Jurkat, Clone E6-1 (cell line): ENCODE results near the gene ZNF669.
A peak's percentile ranks its signal among the peaks of the same experiment; 100 is the strongest.

Experiments used
- DNase-seq: peaks from one replicate; pipeline ENCODE4 v3.0.0-alpha.2; 2011; ENCODE audit warnings: low read depth, low spot score
- H3K4me3 ChIP-seq: 2 replicates; pipeline ENCODE4 v1.5.1; 2011; ENCODE audit warnings: mild to moderate bottlenecking, low read length, control low read depth, moderate library complexity

Gene ZNF669

GRCh38 chr1:247112479-247112781 is 8.3 kb upstream of the ZNF669 start:
- H3K4me3 ChIP-seq: no peak overlapping the region
- no peak for DNase-seq

DNA sequence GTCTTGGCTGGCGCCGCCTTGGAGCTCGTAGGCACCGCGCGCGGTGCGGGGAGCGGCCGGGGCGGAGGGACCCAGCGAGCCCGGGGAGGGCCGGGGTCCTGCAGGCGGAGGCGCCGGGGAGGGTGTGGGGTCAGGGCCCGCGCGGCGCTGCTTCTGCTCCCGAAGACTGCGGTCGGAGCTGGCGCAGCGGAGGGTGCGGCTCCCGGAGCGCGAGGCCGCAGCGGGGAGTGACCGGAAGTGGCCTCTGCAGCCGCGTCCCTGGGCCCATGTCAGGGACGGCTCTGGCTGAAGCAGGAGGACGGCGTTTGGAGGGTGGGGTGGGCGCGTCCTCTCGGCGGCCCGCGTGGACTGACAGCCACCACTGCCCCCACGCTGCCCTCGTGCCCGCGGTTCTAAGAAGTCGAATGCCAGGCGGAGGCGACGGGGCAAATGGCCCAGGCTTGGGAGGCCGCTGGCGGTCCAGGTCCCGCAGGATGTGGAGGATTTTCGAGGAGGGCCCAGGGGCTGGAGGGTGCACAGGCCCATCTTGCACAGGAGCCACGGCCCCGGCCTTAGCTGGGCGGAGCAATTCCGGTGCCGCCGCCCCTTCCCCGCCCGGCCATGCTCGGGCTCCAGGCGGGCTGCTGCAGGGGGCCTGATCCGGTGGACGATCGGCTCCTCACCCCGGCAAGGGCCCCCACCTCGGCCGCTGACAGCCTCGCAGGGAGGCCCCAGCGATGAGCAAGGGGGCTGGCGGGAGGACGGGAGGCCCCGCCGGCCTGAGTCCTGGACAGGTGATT is 7.7 kb upstream of the ZNF669 start:
- DNase-seq: no peak
- no peak overlapping the region for H3K4me3 ChIP-seq

DNA sequence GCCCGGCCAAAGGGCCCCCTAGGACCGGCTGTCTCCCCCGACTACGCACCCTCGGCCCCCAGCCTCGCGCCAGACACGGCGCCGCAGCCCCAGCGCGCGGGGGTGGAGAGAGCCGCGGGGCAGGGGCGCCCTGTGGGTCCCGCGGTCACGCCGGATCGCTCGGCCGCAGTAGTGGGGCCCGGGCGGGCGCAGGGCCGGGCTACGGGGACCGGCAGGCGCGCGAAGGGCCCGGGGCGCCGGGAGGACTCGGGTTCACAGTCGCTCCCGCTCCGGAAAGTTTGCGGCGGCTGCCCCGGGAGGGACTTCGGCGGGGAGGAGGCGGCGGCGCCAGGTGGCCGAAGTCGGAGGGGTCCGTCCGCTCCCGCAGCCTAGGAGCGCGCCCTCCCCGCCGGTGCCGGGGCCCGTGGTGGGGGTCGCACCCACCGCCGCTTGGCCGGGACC is 7.1 kb upstream of the ZNF669 start:
- no peak overlapping the region for H3K4me3 ChIP-seq
- DNase-seq: no peak

GRCh38 chr1:247110627-247111258 is 6.6 kb upstream of the ZNF669 start:
- no peak overlapping the region for H3K4me3 ChIP-seq

DNA sequence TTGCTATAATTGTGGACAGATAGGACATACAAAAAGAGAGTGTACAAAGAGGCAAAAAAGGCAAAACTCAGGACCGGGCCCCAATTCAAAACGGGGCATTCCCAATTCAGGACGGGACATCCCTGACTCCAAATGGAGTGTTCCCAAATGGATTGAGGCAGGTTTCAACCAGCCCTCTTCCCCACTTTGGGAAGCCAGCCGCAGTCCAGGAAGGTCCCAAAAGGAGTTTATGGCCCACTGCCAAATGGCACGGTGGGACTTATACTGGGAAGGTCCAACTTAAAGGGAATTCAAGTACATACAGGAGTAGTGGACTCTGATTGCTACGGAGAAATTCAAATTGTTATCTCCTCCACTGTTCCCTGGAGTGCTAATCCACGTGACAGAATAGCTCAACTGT is 3.5 kb upstream of the ZNF669 start:
- no peak for DNase-seq

More at GRCh38 chr1:247110627-247111258, 6.6 kb upstream of the ZNF669 start:
- DNase-seq: no peak

DNA sequence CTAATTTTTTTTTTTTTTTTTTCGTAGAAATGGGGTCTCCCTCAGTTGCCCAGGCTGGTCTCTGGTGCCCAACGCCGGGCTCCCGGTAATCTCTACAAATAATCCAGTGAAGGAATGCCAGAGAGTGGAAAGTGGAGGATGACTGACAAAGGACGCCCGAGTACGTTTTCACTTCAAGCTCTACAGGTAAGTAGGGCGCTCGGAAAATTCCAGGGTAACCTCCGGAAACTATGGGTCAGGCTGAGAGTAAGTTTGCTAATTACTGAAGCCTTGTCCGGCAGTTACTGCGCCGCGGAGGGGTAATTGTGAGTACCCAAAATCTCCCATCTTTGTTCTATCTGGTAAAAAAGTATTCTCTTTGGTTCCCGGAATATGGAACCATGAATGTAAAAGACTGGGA is 1.8 kb upstream of the ZNF669 start:
- no peak for DNase-seq
- no peak overlapping the region for H3K4me3 ChIP-seq

More for the DNA sequence above, 3.5 kb upstream of the ZNF669 start:
- H3K4me3 ChIP-seq: no peak overlapping the region

- no peak for DNase-seq
- H3K4me3 ChIP-seq: peak overlapping the region; percentile 74
These were observed 809 bp upstream of the ZNF669 start for GRCh38 chr1:247104965-247105364.

DNA sequence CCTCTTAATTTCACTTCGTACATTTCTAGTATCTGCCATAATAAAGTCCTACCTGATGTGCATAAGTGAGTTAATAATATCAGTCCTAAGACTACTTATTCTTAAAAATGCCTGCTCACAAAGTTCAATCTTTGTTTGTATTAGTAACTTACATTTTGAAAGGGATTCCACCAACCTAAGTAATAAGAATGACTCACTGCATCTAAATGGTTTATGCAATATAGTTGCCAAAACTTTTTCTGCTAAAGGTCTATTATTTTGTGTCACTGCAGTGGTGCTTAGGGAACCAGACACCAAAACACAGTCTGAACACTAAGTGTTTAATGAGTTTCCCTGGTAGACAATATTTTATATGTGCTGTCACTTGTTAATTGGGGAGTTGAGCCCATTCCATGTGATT is 1.8 kb downstream of the ZNF669 start:
- no peak for DNase-seq
- H3K4me3 ChIP-seq: no peak overlapping the region

DNA sequence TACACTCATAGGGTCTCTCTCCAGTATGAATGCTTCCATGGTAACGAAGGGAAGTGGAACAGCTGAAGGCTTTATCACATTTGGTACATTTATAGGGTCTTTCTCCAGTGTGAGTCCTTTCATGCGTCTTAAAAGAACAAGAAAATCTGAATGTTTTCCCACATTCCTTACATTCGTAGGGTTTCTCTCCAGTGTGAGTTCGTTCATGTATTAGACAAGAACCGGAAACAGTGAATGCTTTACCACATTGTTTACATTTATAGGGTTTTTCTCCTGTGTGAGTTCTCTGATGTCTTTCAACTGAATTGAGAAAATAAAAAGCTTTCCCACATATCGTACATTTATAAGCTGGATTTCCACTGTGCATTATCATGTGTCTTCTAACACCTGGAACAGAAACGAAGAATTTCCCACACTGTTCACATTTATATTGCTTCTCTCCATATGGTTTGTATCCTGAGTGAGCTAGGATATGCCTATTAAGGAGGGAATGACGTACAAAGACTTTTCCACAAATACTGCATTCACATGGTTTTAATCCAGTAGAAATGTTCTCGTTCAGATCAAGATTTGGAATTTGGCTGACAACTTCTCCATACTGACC is 3.4 kb downstream of the ZNF669 start:
- no peak overlapping the region for H3K4me3 ChIP-seq
- no peak for DNase-seq

GRCh38 chr1:247096958-247097357 is 7.2 kb downstream of the ZNF669 start:
- H3K4me3 ChIP-seq: no peak overlapping the region
- no peak for DNase-seq

- DNase-seq: no peak
- no peak overlapping the region for H3K4me3 ChIP-seq
These were observed 7.6 kb downstream of the ZNF669 start for GRCh38 chr1:247096544-247096943.

DNA sequence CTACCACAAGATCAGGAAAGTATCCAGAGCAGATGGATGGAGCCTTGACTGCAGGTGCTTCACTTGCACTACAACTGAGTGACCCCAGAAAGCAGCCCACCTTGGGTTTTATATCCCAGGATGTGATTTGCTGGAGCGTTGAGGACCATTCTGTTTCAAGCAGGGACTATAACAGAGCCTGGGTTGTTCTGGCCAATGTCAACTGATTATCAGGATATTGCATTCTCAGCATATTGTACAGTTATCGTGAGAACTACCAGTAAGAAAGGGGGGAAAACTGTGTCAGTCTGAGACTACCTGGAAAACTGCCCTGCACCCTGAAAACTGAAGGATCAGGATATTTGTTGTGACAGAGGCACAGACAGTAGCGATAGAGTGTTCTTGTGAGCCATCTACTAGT is 8.0 kb downstream of the ZNF669 start:
- no peak overlapping the region for H3K4me3 ChIP-seq
- DNase-seq: no peak

GRCh38 chr1:247090455-247090854 is 13.7 kb downstream of the ZNF669 start:
- no peak for DNase-seq
- H3K4me3 ChIP-seq: no peak overlapping the region

- no peak for DNase-seq
These were observed 14.4 kb downstream of the ZNF669 start for GRCh38 chr1:247089616-247090375.

GRCh38 chr1:247088967-247089366 is 15.2 kb downstream of the ZNF669 start:
- H3K4me3 ChIP-seq: no peak overlapping the region
- no peak for DNase-seq

More at GRCh38 chr1:247089616-247090375, 14.4 kb downstream of the ZNF669 start:
- no peak overlapping the region for H3K4me3 ChIP-seq

DNA sequence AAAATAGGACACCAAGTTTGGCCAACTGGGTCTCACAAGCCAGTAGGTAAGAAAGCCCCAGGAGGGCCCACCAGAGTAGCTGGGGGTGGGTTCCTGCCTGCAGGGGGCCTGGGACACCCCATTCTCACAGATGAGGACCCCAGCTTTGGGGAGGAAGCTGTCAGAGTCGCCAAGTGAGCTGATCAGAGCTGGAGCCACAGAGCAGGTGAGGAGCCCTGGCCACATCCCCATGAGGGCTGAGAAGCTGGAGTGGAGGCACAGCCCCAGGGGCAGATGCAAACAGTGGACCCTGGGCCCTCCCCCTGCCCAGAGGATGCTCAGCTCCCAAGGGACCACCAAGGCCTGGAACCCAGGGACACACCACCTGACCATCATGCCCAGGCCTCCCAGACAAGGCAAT is 16.9 kb downstream of the ZNF669 start:
- DNase-seq: no peak
- H3K4me3 ChIP-seq: no peak overlapping the region

DNA sequence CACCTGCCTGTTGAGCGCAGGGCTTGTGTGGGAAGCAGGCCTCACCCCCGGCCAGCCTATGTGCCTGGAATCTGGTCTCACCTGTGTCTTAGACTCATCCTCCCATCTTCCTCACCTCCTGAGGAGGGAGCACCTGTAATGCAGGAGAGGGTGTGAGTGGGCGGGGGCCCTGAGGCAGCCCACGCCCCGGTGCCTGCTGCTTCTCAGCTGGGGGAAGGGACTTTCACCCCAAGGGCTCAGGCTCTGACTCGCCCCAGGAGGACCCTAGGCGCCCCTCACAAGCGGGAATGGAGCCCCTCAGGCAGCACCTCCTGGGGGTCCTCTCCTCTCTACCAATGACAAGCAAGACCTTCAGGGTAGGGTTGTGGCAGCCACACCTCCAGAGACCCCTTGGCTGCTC is 18.8 kb downstream of the ZNF669 start:
- H3K4me3 ChIP-seq: no peak overlapping the region
- no peak for DNase-seq

GRCh38 chr1:247084771-247085170 is 19.4 kb downstream of the ZNF669 start:
- no peak overlapping the region for H3K4me3 ChIP-seq
- no peak for DNase-seq

DNA sequence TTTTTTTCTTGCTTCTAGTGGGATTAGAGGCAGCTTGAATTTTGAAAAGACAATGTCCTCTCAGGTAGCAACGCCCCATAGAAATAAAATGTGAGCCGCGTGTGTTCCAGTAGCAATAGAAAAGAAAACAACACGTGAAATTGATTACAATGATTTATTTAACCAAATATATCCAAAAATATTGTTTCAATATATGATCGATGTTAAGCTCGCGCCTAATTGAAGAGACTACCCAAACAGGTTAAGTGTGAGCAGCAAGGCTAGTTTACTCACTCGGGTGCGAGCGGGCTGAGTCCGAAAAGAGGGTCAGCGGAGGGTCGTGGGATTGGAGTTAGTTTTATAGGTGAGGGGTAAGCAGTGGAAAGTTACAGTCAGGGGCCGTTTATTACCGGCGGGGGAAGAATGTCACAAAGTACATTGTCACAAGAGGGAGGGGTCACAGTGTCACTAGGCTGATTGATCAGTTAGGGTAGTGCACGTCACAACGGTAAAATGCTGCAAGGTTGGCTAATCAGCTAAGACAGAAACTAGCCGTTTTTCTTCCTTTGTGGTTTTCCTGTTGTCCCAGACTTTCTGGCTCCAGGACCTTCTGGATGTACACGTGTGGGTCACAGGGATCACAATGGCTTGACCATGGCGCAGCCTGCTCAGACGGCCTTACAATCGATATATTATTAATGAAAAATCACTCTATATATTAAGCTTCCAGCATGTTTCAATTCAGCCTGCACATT is 24.8 kb downstream of the ZNF669 start:
- peak overlapping the region; percentile 88 for H3K4me3 ChIP-seq
- no peak for DNase-seq
